PFSK-1 (cell line): ENCODE data around the gene CACNA1B.

Source experiments
- FOXP2 ChIP-seq: optimal IDR thresholded peaks from 2 replicates; pipeline ENCODE3; 2011; ENCODE audit warnings: borderline replicate concordance, control low read depth, inconsistent platforms; ENCODE audit not compliant: insufficient read depth; ENCODE audit errors: extremely low read length, extremely low read depth
- POLR2AphosphoS5 ChIP-seq: IDR thresholded peaks from 2 replicates; pipeline ENCODE4 v1.6.1; 2012; ENCODE audit warnings: low read depth, mild to moderate bottlenecking, control low read depth, low read length, moderate library complexity
- SIN3A ChIP-seq: IDR thresholded peaks from 2 replicates; pipeline ENCODE4 v1.6.1; 2012; ENCODE audit warnings: mild to moderate bottlenecking, low read length, moderate library complexity, borderline replicate concordance; ENCODE audit not compliant: insufficient read depth
- TAF1 ChIP-seq: IDR thresholded peaks from 2 replicates; pipeline ENCODE4 v1.6.1; 2012; ENCODE audit warnings: low read length, control low read depth, borderline replicate concordance; ENCODE audit not compliant: insufficient read depth
- TF ChIP-seq, protein P1 (sequence below), 2 experiments: IDR thresholded peaks; 2 replicates each; pipeline versions ENCODE4 v1.6.1 to v1.8.0; 2011 to 2012; ENCODE audit warnings: low read depth in 2 of 2, low read length in 2 of 2, control low read depth in 1 of 2, inconsistent platforms in 1 of 2, mild to moderate bottlenecking in 1 of 2, moderate library complexity in 1 of 2; ENCODE audit not compliant: insufficient read depth in 1 of 2

Gene CACNA1B

GRCh38 chr9:138123086-138123485, 245.5 kb downstream of the CACNA1B start:
- TF ChIP-seq FOXP2 = no peak
- TF ChIP-seq, protein P1, sequence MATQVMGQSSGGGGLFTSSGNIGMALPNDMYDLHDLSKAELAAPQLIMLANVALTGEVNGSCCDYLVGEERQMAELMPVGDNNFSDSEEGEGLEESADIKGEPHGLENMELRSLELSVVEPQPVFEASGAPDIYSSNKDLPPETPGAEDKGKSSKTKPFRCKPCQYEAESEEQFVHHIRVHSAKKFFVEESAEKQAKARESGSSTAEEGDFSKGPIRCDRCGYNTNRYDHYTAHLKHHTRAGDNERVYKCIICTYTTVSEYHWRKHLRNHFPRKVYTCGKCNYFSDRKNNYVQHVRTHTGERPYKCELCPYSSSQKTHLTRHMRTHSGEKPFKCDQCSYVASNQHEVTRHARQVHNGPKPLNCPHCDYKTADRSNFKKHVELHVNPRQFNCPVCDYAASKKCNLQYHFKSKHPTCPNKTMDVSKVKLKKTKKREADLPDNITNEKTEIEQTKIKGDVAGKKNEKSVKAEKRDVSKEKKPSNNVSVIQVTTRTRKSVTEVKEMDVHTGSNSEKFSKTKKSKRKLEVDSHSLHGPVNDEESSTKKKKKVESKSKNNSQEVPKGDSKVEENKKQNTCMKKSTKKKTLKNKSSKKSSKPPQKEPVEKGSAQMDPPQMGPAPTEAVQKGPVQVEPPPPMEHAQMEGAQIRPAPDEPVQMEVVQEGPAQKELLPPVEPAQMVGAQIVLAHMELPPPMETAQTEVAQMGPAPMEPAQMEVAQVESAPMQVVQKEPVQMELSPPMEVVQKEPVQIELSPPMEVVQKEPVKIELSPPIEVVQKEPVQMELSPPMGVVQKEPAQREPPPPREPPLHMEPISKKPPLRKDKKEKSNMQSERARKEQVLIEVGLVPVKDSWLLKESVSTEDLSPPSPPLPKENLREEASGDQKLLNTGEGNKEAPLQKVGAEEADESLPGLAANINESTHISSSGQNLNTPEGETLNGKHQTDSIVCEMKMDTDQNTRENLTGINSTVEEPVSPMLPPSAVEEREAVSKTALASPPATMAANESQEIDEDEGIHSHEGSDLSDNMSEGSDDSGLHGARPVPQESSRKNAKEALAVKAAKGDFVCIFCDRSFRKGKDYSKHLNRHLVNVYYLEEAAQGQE (IDR thresholded peaks at IDR 0.05; ENCODE audit: insufficient read depth in 1 of 2, low read depth in 2 of 2, low read length in 2 of 2) = no peak
- TF ChIP-seq SIN3A = no peak
- no peak for TF ChIP-seq POLR2AphosphoS5
- TF ChIP-seq TAF1 = no peak
